Astrocyte (in vitro differentiated cells and primary cell): Measurements from ENCODE around the gene TIMM44. TPM values are rescaled to one million over a fixed set of nuclear protein-coding genes. Genes with fewer than 3 reads are reported as not detected.
A peak's percentile ranks its signal among the peaks of the same experiment; 100 is the strongest.

Source experiments
- DNase-seq: peaks from one replicate; pipeline ENCODE4 v3.0.0-alpha.2; 2010; ENCODE audit warnings: low read depth
- FAIRE-seq: peaks from 2 replicates; lab custom pipeline; 2011; peaks lifted over from hg19 to GRCh38; lab: Jason Lieb, UNC
- H2AFZ ChIP-seq: 2 replicates; pipeline ENCODE4 v1.6.0; 2012; ENCODE audit warnings: low read depth, low read length, inconsistent platforms
- H3K27ac ChIP-seq: 2 replicates; pipeline ENCODE4 v1.5.1; 2011; ENCODE audit warnings: low read depth, low read length, inconsistent platforms
- H3K27me3 ChIP-seq: 2 replicates; pipeline ENCODE4 v1.6.0; 2011; ENCODE audit warnings: low read length, inconsistent platforms; ENCODE audit not compliant: insufficient read depth
- H3K36me3 ChIP-seq: 2 replicates; pipeline ENCODE4 v1.5.1; 2011; ENCODE audit warnings: low read length, inconsistent platforms; ENCODE audit not compliant: insufficient read depth
- H3K4me1 ChIP-seq: 2 replicates; pipeline ENCODE4 v1.5.1; 2011; ENCODE audit warnings: low read length, inconsistent platforms; ENCODE audit not compliant: insufficient read depth
- H3K4me2 ChIP-seq: 2 replicates; pipeline ENCODE4 v1.6.0; 2012; ENCODE audit warnings: low read length, inconsistent platforms
- H3K4me3 ChIP-seq: 2 replicates; pipeline ENCODE4 v1.5.1; 2011; ENCODE audit warnings: low read depth, mild to moderate bottlenecking, low read length, inconsistent platforms; ENCODE audit not compliant: insufficient read depth
- H3K79me2 ChIP-seq: 2 replicates; pipeline ENCODE4 v1.6.0; 2012; ENCODE audit warnings: mild to moderate bottlenecking, low read length, inconsistent platforms; ENCODE audit not compliant: insufficient read depth
- H3K9ac ChIP-seq: 2 replicates; pipeline ENCODE4 v1.6.0; 2012; ENCODE audit warnings: mild to moderate bottlenecking, low read length, inconsistent platforms
- H3K9me3 ChIP-seq: 2 replicates; pipeline ENCODE4 v1.5.1; 2012; ENCODE audit warnings: low read depth, mild to moderate bottlenecking, low read length, inconsistent platforms; ENCODE audit not compliant: insufficient read depth
- H4K20me1 ChIP-seq: 2 replicates; pipeline ENCODE4 v1.6.0; 2012; ENCODE audit warnings: low read length, inconsistent platforms; ENCODE audit not compliant: insufficient read depth
- H3K27ac Mint-ChIP-seq: one replicate; pipeline ENCODE4 v1.8.0; 2021; ENCODE audit warnings: mild to moderate bottlenecking, mixed read lengths; ENCODE audit not compliant: unreplicated experiment
- H3K27me3 Mint-ChIP-seq: one replicate; pipeline ENCODE4 v1.8.0; 2021; ENCODE audit warnings: low read depth, mixed read lengths; ENCODE audit not compliant: unreplicated experiment
- H3K36me3 Mint-ChIP-seq: one replicate; pipeline ENCODE4 v1.8.0; 2021; ENCODE audit warnings: low read depth, mixed read lengths; ENCODE audit not compliant: unreplicated experiment
- H3K4me1 Mint-ChIP-seq: one replicate; pipeline ENCODE4 v1.8.0; 2021; ENCODE audit warnings: low read depth, mixed read lengths; ENCODE audit not compliant: unreplicated experiment
- H3K4me3 Mint-ChIP-seq: one replicate; pipeline ENCODE4 v1.8.0; 2021; ENCODE audit warnings: mild to moderate bottlenecking, moderate library complexity, mixed read lengths; ENCODE audit not compliant: unreplicated experiment
- H3K9me3 Mint-ChIP-seq: one replicate; pipeline ENCODE4 v1.8.0; 2021; ENCODE audit warnings: mild to moderate bottlenecking, mixed read lengths; ENCODE audit not compliant: unreplicated experiment
- CTCF ChIP-seq: IDR thresholded peaks from 2 replicates; pipeline ENCODE4 v1.5.1; 2011; ENCODE audit warnings: low read depth, mild to moderate bottlenecking, inconsistent platforms, low read length, moderate library complexity; ENCODE audit not compliant: insufficient read depth
- EZH2 ChIP-seq: IDR thresholded peaks from 2 replicates; pipeline ENCODE4 v1.6.1; 2012; ENCODE audit warnings: mild to moderate bottlenecking, low read length, inconsistent platforms; ENCODE audit not compliant: insufficient read depth
- total RNA-seq: library from RNA; stranded (reverse); gene quantifications from 2 replicates; pipeline ENCODE4 v1.2.1, GENCODE V29; 2021

TIMM44 gene
- total RNA-seq, 1 donor from 2014 or later = 71.1 TPM

GRCh38 chr19:7947939-7948338 lies 4.5 kb upstream of the TIMM44 start:
- no peaks in the 10 kb centered on the region for H3K27me3 Mint-ChIP-seq
- H3K4me3 ChIP-seq = no peak overlapping the region
- H3K36me3 Mint-ChIP-seq = peaks cover 5% of the 10 kb centered on the region
- no peak for FAIRE-seq
- no peaks in the 10 kb centered on the region for H3K36me3 ChIP-seq
- H3K4me1 ChIP-seq = peaks cover 5% of the 10 kb centered on the region
- no peak overlapping the region for H3K4me3 Mint-ChIP-seq
- no peak overlapping the region for H3K27ac ChIP-seq
- H3K9me3 Mint-ChIP-seq = peaks cover 3% of the 10 kb centered on the region
- H3K27me3 ChIP-seq = no peaks in the 10 kb centered on the region
- peaks cover 4% of the 10 kb centered on the region for H3K79me2 ChIP-seq
- H2AFZ ChIP-seq = no peak overlapping the region
- DNase-seq = peak; percentile 37
- H3K9me3 ChIP-seq = no peaks in the 10 kb centered on the region
- H3K4me1 Mint-ChIP-seq = no peaks in the 10 kb centered on the region
- H3K27ac Mint-ChIP-seq = no peak overlapping the region
- TF ChIP-seq EZH2 = no peak
- no peak for TF ChIP-seq CTCF
- H4K20me1 ChIP-seq = peaks cover 8% of the 10 kb centered on the region
- no peak overlapping the region for H3K4me2 ChIP-seq
- no peak overlapping the region for H3K9ac ChIP-seq

GRCh38 chr19:7944177-7944761 lies 803 bp upstream of the TIMM44 start:
- Mint-ChIP-seq H3K4me3 (peak overlapping the region; percentile 95), H3K27me3 (no peaks in the 10 kb centered on the region), H3K36me3 (peaks cover 8% of the 10 kb centered on the region), H3K9me3 (peaks cover 3% of the 10 kb centered on the region), H3K4me1 (peaks cover 5% of the 10 kb centered on the region), H3K27ac (peak overlapping the region; percentile 98)
- Histone ChIP-seq H3K9ac (peak overlapping the region; percentile 96), H3K36me3 (peaks cover 7% of the 10 kb centered on the region), H3K9me3 (no peaks in the 10 kb centered on the region), H3K4me2 (peak overlapping the region; percentile 98), H2AFZ (peak overlapping the region; percentile 77), H3K27ac (peak overlapping the region; percentile 82), H3K4me1 (peaks cover 13% of the 10 kb centered on the region), H3K27me3 (no peaks in the 10 kb centered on the region), H3K4me3 (peak overlapping the region; percentile 87), H4K20me1 (peaks cover 17% of the 10 kb centered on the region), H3K79me2 (peaks cover 32% of the 10 kb centered on the region)
- TF ChIP-seq CTCF (peak; percentile 92), EZH2 (no peak)
- FAIRE-seq (no peak), DNase-seq (peak; percentile 57)

- Mint-ChIP-seq H3K9me3 (peaks cover 3% of the 10 kb centered on the region), H3K27ac (peak overlapping the region; percentile 98), H3K4me1 (peaks cover 5% of the 10 kb centered on the region), H3K36me3 (peaks cover 6% of the 10 kb centered on the region), H3K4me3 (peak overlapping the region; percentile 95), H3K27me3 (no peaks in the 10 kb centered on the region)
- no peak for FAIRE-seq
- Histone ChIP-seq H3K27ac (peak overlapping the region; percentile 95), H4K20me1 (peaks cover 17% of the 10 kb centered on the region), H3K36me3 (peaks cover 12% of the 10 kb centered on the region), H3K9ac (peak overlapping the region; percentile 96), H3K79me2 (peaks cover 32% of the 10 kb centered on the region), H3K4me1 (peaks cover 13% of the 10 kb centered on the region), H3K4me2 (peak overlapping the region; percentile 98), H3K4me3 (peak overlapping the region; percentile 87), H2AFZ (peak overlapping the region; percentile 83), H3K9me3 (no peaks in the 10 kb centered on the region), H3K27me3 (no peaks in the 10 kb centered on the region)
- DNase-seq = no peak
- TF ChIP-seq EZH2 (no peak), CTCF (no peak)
Observed at GRCh38 chr19:7942981-7943443, 454 bp downstream of the TIMM44 start.
